KMS-11 (cell line): ENCODE measurements around the gene HEPHL1.
A peak's percentile ranks its signal among the peaks of the same experiment; 100 is the strongest.

Source experiments
- H2AFZ ChIP-seq: fragments of 200-600 bp; sonication (generic); 2 replicates; pipeline ENCODE4 v1.6.1; 2016; ENCODE audit warnings: antibody characterized with exemption, mixed run types, low read depth
- H3K27ac ChIP-seq: fragments of 200-600 bp; sonication (generic); 2 replicates; pipeline ENCODE4 v1.6.1; 2016; ENCODE audit warnings: mild to moderate bottlenecking, mixed run types
- H3K27me3 ChIP-seq: fragments of 200-600 bp; sonication (generic); 2 replicates; pipeline ENCODE4 v1.6.1; 2017; ENCODE audit warnings: mild to moderate bottlenecking, low read depth, mixed run types, moderate library complexity; ENCODE audit not compliant: insufficient read depth
- H3K36me3 ChIP-seq: fragments of 200-600 bp; sonication (generic); 2 replicates; pipeline ENCODE4 v1.6.1; 2017; ENCODE audit warnings: mild to moderate bottlenecking, mixed run types; ENCODE audit not compliant: insufficient read depth
- H3K4me1 ChIP-seq: fragments of 200-600 bp; sonication (generic); 2 replicates; pipeline ENCODE4 v1.6.1; 2016; ENCODE audit warnings: mild to moderate bottlenecking, low read depth, mixed run types; ENCODE audit not compliant: poor library complexity, severe bottlenecking
- H3K4me2 ChIP-seq: fragments of 200-600 bp; sonication (generic); 2 replicates; pipeline ENCODE4 v1.7.0; 2016; ENCODE audit warnings: mild to moderate bottlenecking, mixed run types
- H3K4me3 ChIP-seq: fragments of 200-600 bp; sonication (generic); IDR thresholded peaks from 2 replicates; pipeline ENCODE4 v1.6.1; 2017; ENCODE audit warnings: low read depth, low read length, mixed read lengths; ENCODE audit not compliant: insufficient read depth
- H3K79me2 ChIP-seq: fragments of 200-600 bp; sonication (generic); 2 replicates; pipeline ENCODE4 v1.6.1; 2016; ENCODE audit warnings: low read depth, mixed run types; ENCODE audit not compliant: insufficient read depth
- H3K9ac ChIP-seq: fragments of 200-600 bp; sonication (generic); 2 replicates; pipeline ENCODE4 v1.6.1; 2016; ENCODE audit warnings: mild to moderate bottlenecking, mixed run types
- H4K20me1 ChIP-seq: fragments of 200-600 bp; sonication (generic); 2 replicates; pipeline ENCODE4 v1.6.1; 2016; ENCODE audit warnings: mild to moderate bottlenecking, mixed run types; ENCODE audit not compliant: insufficient read depth
- CTCF ChIP-seq: fragments of 200-600 bp; sonication (generic); conservative IDR thresholded peaks from 2 replicates; pipeline ENCODE4 v1.6.1; 2017; ENCODE audit warnings: low read depth, mild to moderate bottlenecking, antibody characterized with exemption, low read length, moderate library complexity, mixed read lengths

HEPHL1 gene

GRCh38 chr11:94128746-94129511 is 107.8 kb downstream of the HEPHL1 start, which contains the start of gene PANX1:
Gene PANX1 (plus strand): TSS chr11:94128841. CDS start chr11:94129313, 472 bp downstream.
- peak within 1 kb of the TSS; percentile 78 for H3K9ac ChIP-seq
- peaks cover 17% of the 10 kb centered on the region for H3K4me1 ChIP-seq
- H3K27ac ChIP-seq, result peak within 1 kb of the TSS; percentile 76
- TF ChIP-seq CTCF, result no peak
- peaks cover 17% of the 10 kb centered on the region; the same call in 1 of the 2 replicates for H3K79me2 ChIP-seq
- H4K20me1 ChIP-seq, result no peaks in the 10 kb centered on the region
- peak within 1 kb of the TSS; percentile 34 for H3K4me3 ChIP-seq
- H3K36me3 ChIP-seq, result no peaks in the 10 kb centered on the region
- peak within 1 kb of the TSS; percentile 89 for H2AFZ ChIP-seq
- peak within 1 kb of the TSS; percentile 87 for H3K4me2 ChIP-seq
- H3K27me3 ChIP-seq, result no peaks in the 10 kb centered on the region

GRCh38 chr11:94129512-94130297 is 108.6 kb downstream of the HEPHL1 start:
- Histone ChIP-seq H2AFZ (peak overlapping the region; percentile 89), H4K20me1 (no peaks in the 10 kb centered on the region)

GRCh38 chr11:94130298-94131046 is 109.3 kb downstream of the HEPHL1 start:
- no peak for TF ChIP-seq CTCF
- peaks cover 17% of the 10 kb centered on the region for H3K4me1 ChIP-seq
- no peak overlapping the region for H2AFZ ChIP-seq
- peak overlapping the region; percentile 84 for H3K4me2 ChIP-seq
- no peaks in the 10 kb centered on the region for H3K36me3 ChIP-seq
- peaks cover 17% of the 10 kb centered on the region; the same call in 1 of the 2 replicates for H3K79me2 ChIP-seq
- no peak overlapping the region for H3K9ac ChIP-seq
- no peak overlapping the region for H3K27ac ChIP-seq
- H3K4me3 ChIP-seq, result no peak overlapping the region
- H3K27me3 ChIP-seq, result no peaks in the 10 kb centered on the region
- H4K20me1 ChIP-seq, result no peaks in the 10 kb centered on the region

More at GRCh38 chr11:94129512-94130297, 108.6 kb downstream of the HEPHL1 start:
- no peak for TF ChIP-seq CTCF
- Histone ChIP-seq H3K4me2 (peak overlapping the region; percentile 84), H3K9ac (peak overlapping the region; percentile 78), H3K4me3 (no peak overlapping the region), H3K4me1 (peaks cover 17% of the 10 kb centered on the region), H3K27me3 (no peaks in the 10 kb centered on the region), H3K36me3 (no peaks in the 10 kb centered on the region), H3K79me2 (peaks cover 17% of the 10 kb centered on the region; the same call in 1 of the 2 replicates), H3K27ac (peak overlapping the region; percentile 76)

- Histone ChIP-seq H2AFZ (no peak overlapping the region), H3K4me2 (no peak overlapping the region; the same call in 1 of the 2 replicates), H3K36me3 (no peaks in the 10 kb centered on the region), H3K4me3 (no peak overlapping the region), H3K79me2 (peaks cover 17% of the 10 kb centered on the region; the same call in 1 of the 2 replicates), H4K20me1 (no peaks in the 10 kb centered on the region), H3K27ac (no peak overlapping the region), H3K27me3 (no peaks in the 10 kb centered on the region), H3K4me1 (peaks cover 17% of the 10 kb centered on the region), H3K9ac (no peak overlapping the region)
- no peak for TF ChIP-seq CTCF
These were observed 110.0 kb downstream of the HEPHL1 start for GRCh38 chr11:94131047-94131717.
